ENCODE results near the gene TRAF2. TPM values are rescaled to one million over a fixed set of nuclear protein-coding genes. Genes with fewer than 3 reads are reported as not detected.

Gene TRAF2
- total and polyA plus RNA-seq, 2 donors from 2014 or later = 11.4 to 16.9 TPM

DNA sequence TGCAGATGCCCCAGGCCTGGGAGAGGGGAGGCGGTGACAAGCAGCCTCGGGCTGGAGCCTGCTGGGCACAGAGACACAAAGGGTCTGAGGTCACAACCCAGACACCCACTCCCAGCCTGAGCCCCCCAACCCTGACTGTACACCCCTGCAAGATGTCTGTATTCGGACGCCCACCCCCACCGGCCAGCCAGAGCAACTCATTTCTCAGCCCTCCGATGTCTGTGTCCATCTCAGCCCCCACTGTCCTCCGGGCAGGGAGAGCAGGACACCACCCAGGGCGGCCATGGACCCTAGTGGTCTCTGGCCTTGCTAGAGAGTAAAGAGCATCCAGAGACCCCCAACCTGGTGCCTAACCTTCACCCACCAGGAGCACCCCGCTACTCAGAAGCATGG is 69.6 kb downstream of the TRAF2 start:
- TF ChIP-seq, protein P1, sequence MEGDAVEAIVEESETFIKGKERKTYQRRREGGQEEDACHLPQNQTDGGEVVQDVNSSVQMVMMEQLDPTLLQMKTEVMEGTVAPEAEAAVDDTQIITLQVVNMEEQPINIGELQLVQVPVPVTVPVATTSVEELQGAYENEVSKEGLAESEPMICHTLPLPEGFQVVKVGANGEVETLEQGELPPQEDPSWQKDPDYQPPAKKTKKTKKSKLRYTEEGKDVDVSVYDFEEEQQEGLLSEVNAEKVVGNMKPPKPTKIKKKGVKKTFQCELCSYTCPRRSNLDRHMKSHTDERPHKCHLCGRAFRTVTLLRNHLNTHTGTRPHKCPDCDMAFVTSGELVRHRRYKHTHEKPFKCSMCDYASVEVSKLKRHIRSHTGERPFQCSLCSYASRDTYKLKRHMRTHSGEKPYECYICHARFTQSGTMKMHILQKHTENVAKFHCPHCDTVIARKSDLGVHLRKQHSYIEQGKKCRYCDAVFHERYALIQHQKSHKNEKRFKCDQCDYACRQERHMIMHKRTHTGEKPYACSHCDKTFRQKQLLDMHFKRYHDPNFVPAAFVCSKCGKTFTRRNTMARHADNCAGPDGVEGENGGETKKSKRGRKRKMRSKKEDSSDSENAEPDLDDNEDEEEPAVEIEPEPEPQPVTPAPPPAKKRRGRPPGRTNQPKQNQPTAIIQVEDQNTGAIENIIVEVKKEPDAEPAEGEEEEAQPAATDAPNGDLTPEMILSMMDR (IDR thresholded peaks at IDR 0.05; ENCODE audit: borderline replicate concordance, extremely low read depth, insufficient read depth) = no peak
- Histone ChIP-seq H3K27ac (ENCODE audit: low read depth in 2 of 2, low read length in 2 of 2) (no peak overlapping the region), H3K27me3 (ENCODE audit: control insufficient read depth, insufficient read depth, low read length) (no peaks in the 10 kb centered on the region), H3K9me3 (ENCODE audit: control insufficient read depth in 2 of 3, insufficient read depth in 1 of 3, low read length in 3 of 3) (no peaks in the 10 kb centered on the region), H3K9ac (ENCODE audit: low read length in 3 of 3) (no peak overlapping the region), H3K4me3 (ENCODE audit: low read length in 3 of 3) (no peak overlapping the region), H3K4me1 (ENCODE audit: control insufficient read depth in 2 of 3, insufficient read depth in 2 of 3, low read depth in 1 of 3, low read length in 3 of 3) (peaks cover 0 to 3% (median 0%) of the 10 kb centered on the region in 3 donors), H3K36me3 (ENCODE audit: control insufficient read depth in 2 of 3, insufficient read depth in 3 of 3, low read length in 3 of 3) (no peaks in the 10 kb centered on the region)
- DNase-seq (peak in 1 of 5 donors; percentile 54), FAIRE-seq (no peak)
- intact Hi-C loops (cut with DNase I) = loop anchor here (10.0 kb wide), 1 partner anchor 69 kb away; the partner anchor contains the start of gene ABCA2

DNA sequence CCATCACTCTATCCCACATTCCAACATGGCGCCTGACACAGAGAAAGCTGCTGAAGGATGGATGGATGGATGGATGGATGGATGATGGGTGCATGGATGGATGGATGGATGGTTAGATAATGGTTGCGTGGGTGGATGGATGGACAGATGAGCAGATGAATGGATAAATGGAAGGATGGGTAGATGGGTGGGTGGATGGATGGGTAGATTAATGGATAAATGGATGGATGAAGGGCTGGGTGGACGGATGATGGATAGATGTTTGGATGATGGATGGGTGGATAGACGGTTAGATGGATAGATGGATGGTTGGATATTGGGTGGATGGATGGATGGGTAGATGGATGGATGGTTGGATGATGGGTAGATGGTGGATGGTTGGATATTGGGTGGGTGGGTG is 70.3 kb downstream of the TRAF2 start:
- TF ChIP-seq, protein P1 (IDR thresholded peaks at IDR 0.05; ENCODE audit: borderline replicate concordance, extremely low read depth, insufficient read depth) = no peak

DNA sequence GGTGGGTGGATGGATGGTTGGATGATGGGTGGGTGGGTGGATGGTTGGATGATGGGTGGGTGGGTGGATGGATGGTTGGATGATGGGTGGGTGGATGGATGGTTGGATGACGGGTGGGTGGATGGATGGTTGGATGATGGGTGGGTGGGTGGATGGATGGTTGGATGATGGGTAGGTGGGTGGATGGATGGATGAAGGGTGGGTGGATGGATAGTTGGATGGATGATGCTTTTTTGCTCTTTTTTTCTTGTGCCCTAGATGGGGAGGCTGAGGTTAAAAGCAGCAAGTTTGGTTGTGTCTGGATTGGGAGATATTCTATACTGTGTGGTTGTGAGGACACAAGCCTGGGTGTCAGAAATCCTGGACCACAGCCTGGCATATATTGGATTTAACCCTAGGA is 71.1 kb downstream of the TRAF2 start:
- no peaks in the 10 kb centered on the region for H3K4me1 ChIP-seq (ENCODE audit: control insufficient read depth in 2 of 3, insufficient read depth in 2 of 3, low read depth in 1 of 3, low read length in 3 of 3)
- no peak overlapping the region for H3K27ac ChIP-seq (ENCODE audit: low read depth in 2 of 2, low read length in 2 of 2)
- FAIRE-seq (no peak), DNase-seq (no peak)
- no peak overlapping the region for H3K9ac ChIP-seq (ENCODE audit: low read length in 3 of 3)
- H3K4me3 ChIP-seq (ENCODE audit: low read length in 3 of 3) = no peak overlapping the region
- no peaks in the 10 kb centered on the region for H3K27me3 ChIP-seq (ENCODE audit: control insufficient read depth, insufficient read depth, low read length)
- TF ChIP-seq, protein P1 (IDR thresholded peaks at IDR 0.05; ENCODE audit: borderline replicate concordance, extremely low read depth, insufficient read depth) = no peak
- intact Hi-C loops (cut with DNase I) = loop anchor here (10.0 kb wide), 1 partner anchor 67 kb away; the partner anchor contains the start of gene ABCA2
- no peaks in the 10 kb centered on the region for H3K36me3 ChIP-seq (ENCODE audit: control insufficient read depth in 2 of 3, insufficient read depth in 3 of 3, low read length in 3 of 3)
- H3K9me3 ChIP-seq (ENCODE audit: control insufficient read depth in 2 of 3, insufficient read depth in 1 of 3, low read length in 3 of 3) = no peaks in the 10 kb centered on the region

More for the DNA sequence above, 70.3 kb downstream of the TRAF2 start:
- no peak overlapping the region for H3K27ac ChIP-seq (ENCODE audit: low read depth in 2 of 2, low read length in 2 of 2)
- DNase-seq = no peak
- H3K4me1 ChIP-seq (ENCODE audit: control insufficient read depth in 2 of 3, insufficient read depth in 2 of 3, low read depth in 1 of 3, low read length in 3 of 3) = peaks cover 0 to under 1% (median 0%) of the 10 kb centered on the region in 3 donors
- no peaks in the 10 kb centered on the region for H3K9me3 ChIP-seq (ENCODE audit: control insufficient read depth in 2 of 3, insufficient read depth in 1 of 3, low read length in 3 of 3)
- no peaks in the 10 kb centered on the region for H3K36me3 ChIP-seq (ENCODE audit: control insufficient read depth in 2 of 3, insufficient read depth in 3 of 3, low read length in 3 of 3)
- intact Hi-C loops (cut with DNase I) = loop anchor here (10.0 kb wide), 1 partner anchor 68 kb away; the partner anchor contains the start of gene ABCA2
- H3K27me3 ChIP-seq (ENCODE audit: control insufficient read depth, insufficient read depth, low read length) = no peaks in the 10 kb centered on the region
- FAIRE-seq = no peak
- no peak overlapping the region for H3K4me3 ChIP-seq (ENCODE audit: low read length in 3 of 3)
- no peak overlapping the region for H3K9ac ChIP-seq (ENCODE audit: low read length in 3 of 3)

DNA sequence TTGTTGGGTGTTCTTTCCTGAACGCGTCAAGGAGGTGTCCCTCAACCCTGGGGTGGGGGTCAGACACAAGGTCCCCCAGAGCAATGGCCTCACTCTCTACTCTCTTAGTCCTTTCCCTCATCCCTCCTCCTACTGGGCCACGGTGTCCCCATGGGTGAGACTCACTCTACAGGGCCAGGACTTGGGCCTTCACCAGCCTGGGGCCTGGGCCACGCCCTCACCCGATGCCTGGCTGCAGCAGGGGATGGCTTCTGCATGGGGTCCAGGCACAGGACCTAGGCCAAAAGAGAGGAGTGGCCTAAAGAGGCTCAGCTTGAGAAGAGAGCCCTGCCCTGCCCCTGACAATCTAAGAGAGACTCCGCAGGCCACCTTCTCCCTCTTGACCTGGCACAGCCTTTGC is 71.6 kb downstream of the TRAF2 start:
- intact Hi-C loops (cut with DNase I) = loop anchor here (10.0 kb wide), 1 partner anchor 67 kb away; the partner anchor contains the start of gene ABCA2
- DNase-seq (no peak), FAIRE-seq (no peak)
- no peaks in the 10 kb centered on the region for H3K9me3 ChIP-seq (ENCODE audit: control insufficient read depth in 2 of 3, insufficient read depth in 1 of 3, low read length in 3 of 3)
- H3K9ac ChIP-seq (ENCODE audit: low read length in 3 of 3) = no peak overlapping the region
- H3K4me3 ChIP-seq (ENCODE audit: low read length in 3 of 3) = no peak overlapping the region
- H3K27me3 ChIP-seq (ENCODE audit: control insufficient read depth, insufficient read depth, low read length) = no peaks in the 10 kb centered on the region
- no peaks in the 10 kb centered on the region for H3K4me1 ChIP-seq (ENCODE audit: control insufficient read depth in 2 of 3, insufficient read depth in 2 of 3, low read depth in 1 of 3, low read length in 3 of 3)
- no peak overlapping the region for H3K27ac ChIP-seq (ENCODE audit: low read depth in 2 of 2, low read length in 2 of 2)
- H3K36me3 ChIP-seq (ENCODE audit: control insufficient read depth in 2 of 3, insufficient read depth in 3 of 3, low read length in 3 of 3) = no peaks in the 10 kb centered on the region
- TF ChIP-seq, protein P1 (IDR thresholded peaks at IDR 0.05; ENCODE audit: borderline replicate concordance, extremely low read depth, insufficient read depth) = no peak

Data from kidney (tissue), 14 donors.